Stimulated activated CD4-positive, alpha-beta T cell treated with anti-CD3 and anti-CD28 coated beads, Interleukin-4, amount 100 ng/mL, for 48 hours (primary cell): Measurements from ENCODE around the gene GCSH.
"Not testable (repeated sequence)": the region's sequence is repeated elsewhere in the genome, so short reads cannot be mapped to it uniquely, and the experiment has no call there.

Experiments used
- DNase-seq, 2 donors: peaks; one replicate each; pipeline ENCODE4 v3.0.0-alpha.2; 2020; ENCODE audit warnings: low read depth in 2 of 2

The GCSH gene

GRCh38 chr16:81095953-81096714, at the start of gene GCSH:
Gene GCSH, minus strand, starts transcription at chr16:81096395. Its CDS starts 117 bp downstream, at chr16:81096278.
- peak; percentile 95 to 99 for DNase-seq

GRCh38 chr16:81143921-81144471, 47.8 kb upstream of the GCSH start:
- DNase-seq: no peak

GRCh38 chr16:81142864-81143263, 46.7 kb upstream of the GCSH start:
- no peak for DNase-seq

- DNase-seq: no peak
Observed at GRCh38 chr16:81140930-81141780, 45.0 kb upstream of the GCSH start.

GRCh38 chr16:81138831-81139557, 42.8 kb upstream of the GCSH start:
- DNase-seq: no peak

GRCh38 chr16:81137754-81138153, 41.6 kb upstream of the GCSH start:
- no peak for DNase-seq

- no peak for DNase-seq
Observed at GRCh38 chr16:81136390-81137335, 40.5 kb upstream of the GCSH start.

GRCh38 chr16:81130126-81130525, 33.9 kb upstream of the GCSH start:
- DNase-seq: no peak

- DNase-seq: no peak
Observed at GRCh38 chr16:81128726-81129524, 32.7 kb upstream of the GCSH start.

- DNase-seq: no peak
Observed at GRCh38 chr16:81127051-81127450, 30.9 kb upstream of the GCSH start.

GRCh38 chr16:81123092-81123852, 27.1 kb upstream of the GCSH start:
- DNase-seq: no peak

GRCh38 chr16:81121474-81121990, 25.3 kb upstream of the GCSH start:
- DNase-seq: no peak

GRCh38 chr16:81117436-81117835, 21.2 kb upstream of the GCSH start:
- no peak for DNase-seq

- no peak for DNase-seq
Observed at GRCh38 chr16:81116285-81116684, 20.1 kb upstream of the GCSH start.

- DNase-seq: no peak
Observed at GRCh38 chr16:81112453-81112852, 16.3 kb upstream of the GCSH start.

GRCh38 chr16:81109274-81109673, 13.1 kb upstream of the GCSH start:
- not testable (repeated sequence) for DNase-seq

GRCh38 chr16:81107511-81107910, 11.3 kb upstream of the GCSH start:
- no peak for DNase-seq

GRCh38 chr16:81106826-81107503, 10.8 kb upstream of the GCSH start:
- DNase-seq: no peak
